ENCODE results near the gene CST1.
"Not testable (repeated sequence)": the region's sequence is repeated elsewhere in the genome, so short reads cannot be mapped to it uniquely, and the experiment has no call there.

The CST1 gene

DNA sequence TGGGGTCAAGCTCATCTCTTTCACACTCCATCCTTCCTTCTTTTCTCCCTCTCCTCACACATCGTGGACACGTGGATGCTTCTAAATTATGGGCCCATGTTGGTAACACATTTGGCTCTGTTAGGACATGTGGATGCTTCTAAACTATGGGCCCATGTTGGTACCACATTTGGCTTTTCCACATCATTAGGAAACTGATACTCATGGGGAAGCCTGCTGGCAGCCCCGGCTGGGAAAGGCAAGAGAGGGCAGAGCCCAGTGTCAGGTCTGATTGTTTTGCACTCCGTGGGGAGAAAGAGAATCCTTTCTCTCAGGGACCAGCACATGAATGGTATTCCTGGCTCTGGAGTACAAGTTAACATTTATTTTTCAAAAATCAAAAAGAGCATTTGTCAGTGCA lies 4.0 kb upstream of the CST1 start:
- DNase-seq (ENCODE audit: low spot score), result no peak

DNA sequence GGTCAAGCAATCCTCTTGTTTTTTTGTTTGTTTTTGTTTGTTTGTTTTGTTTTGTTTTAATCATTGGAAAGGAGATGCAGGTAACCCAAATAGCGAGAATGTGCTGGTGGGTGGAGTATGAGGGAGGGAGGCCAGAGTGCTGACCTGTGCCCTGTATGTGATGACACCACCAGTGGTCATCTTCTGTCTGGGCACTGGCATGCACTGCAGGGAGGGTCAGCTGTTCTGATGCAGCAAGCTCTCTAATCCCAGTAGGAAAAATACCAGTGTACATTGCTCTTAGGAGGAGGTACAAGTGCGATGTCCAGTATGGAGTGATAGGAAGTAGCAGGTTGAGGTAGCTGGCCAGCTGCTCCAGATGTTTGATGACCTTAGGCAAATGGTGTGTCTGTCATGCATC lies 2.9 kb upstream of the CST1 start:
- DNase-seq (ENCODE audit: low spot score), result no peak

DNA sequence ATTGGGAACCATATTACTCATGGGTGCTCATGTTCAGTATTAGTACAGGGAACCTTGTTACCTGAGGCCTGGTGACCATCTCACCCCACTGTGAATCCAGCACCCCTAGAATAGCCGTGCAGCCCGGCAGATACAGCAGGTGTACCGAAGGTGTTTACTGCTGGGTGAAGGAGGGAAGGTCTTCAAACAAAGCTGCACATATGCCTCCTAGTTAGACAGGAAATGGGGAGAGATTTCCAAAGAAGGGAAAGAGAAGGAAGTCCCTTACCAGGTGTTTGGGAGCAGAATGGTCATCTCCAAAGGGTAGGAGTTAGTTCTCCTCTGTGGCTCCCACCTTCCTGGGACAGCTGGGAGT lies 2.4 kb upstream of the CST1 start:
- no peak for DNase-seq (ENCODE audit: low spot score)

- no peak for DNase-seq (ENCODE audit: low spot score)
Measured at GRCh38 chr20:23752481-23753193, 1.9 kb upstream of the CST1 start.

GRCh38 chr20:23752019-23752418 lies 1.3 kb upstream of the CST1 start:
- no peak for DNase-seq (ENCODE audit: low spot score)

- DNase-seq (ENCODE audit: low spot score), result no peak
Measured at GRCh38 chr20:23749746-23750145, 989 bp downstream of the CST1 start.

DNA sequence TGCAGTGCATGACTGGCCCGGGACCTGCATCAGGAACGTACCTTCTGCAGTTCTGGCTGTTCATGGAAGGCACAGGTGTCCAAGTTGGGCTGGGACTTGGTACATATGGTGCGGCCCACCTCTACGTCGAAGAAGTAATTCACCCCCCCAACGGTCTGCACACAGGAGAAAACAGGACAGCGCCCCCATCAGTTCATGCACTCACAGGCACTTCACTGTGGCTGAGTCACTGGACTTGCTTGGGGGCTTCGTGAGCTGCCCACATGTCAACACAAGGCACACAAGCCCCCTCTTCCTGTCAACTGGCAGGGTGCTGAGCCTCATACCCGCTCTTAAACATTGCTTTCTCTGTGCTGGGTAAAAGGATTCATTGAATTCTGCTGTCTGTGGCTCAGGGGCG lies 1.8 kb downstream of the CST1 start:
- DNase-seq (ENCODE audit: low spot score), result not testable (repeated sequence)

DNA sequence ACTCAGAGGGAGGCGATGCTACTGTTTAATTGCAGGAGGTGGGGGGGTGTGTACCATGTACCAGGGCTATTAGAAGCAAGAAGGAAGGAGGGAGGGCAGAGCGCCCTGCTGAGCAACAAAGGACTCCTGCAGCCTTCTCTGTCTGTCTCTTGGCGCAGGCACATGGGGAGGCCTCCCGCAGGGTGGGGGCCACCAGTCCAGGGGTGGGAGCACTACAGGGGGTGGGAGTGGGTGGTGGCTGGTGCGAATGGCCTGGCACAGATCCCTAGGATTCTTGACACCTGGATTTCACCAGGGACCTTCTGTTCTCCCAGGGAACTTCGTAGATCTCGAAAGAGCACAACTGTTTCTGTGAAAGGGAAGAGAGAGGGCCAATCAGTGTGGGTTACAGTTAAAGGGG lies 3.2 kb downstream of the CST1 start:
- DNase-seq (ENCODE audit: low spot score), result not testable (repeated sequence)

GRCh38 chr20:23747092-23747491 lies 3.6 kb downstream of the CST1 start:
- not testable (repeated sequence) for DNase-seq (ENCODE audit: low spot score)

GRCh38 chr20:23746321-23746720 lies 4.4 kb downstream of the CST1 start:
- no peak for DNase-seq (ENCODE audit: low spot score)

DNA sequence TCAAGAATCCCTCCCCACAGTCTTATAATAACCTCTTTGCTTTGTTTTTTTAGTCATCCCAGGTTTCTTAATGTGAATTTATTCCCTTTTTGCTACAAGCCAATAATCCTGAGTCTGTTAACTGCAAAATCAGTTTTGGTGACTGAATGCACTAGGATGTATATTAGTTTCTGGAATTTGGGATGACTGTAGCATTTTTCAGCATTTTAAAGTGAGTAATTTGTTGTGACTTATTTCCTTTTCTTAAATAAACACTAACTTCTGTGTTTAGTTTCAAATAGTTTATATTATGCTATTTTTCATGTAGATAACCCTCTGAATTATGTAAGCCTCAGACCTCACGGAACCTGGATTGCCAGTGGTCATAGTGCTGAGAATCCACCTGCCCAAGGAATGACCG lies 5.5 kb downstream of the CST1 start:
- no peak for DNase-seq (ENCODE audit: low spot score)

DNA sequence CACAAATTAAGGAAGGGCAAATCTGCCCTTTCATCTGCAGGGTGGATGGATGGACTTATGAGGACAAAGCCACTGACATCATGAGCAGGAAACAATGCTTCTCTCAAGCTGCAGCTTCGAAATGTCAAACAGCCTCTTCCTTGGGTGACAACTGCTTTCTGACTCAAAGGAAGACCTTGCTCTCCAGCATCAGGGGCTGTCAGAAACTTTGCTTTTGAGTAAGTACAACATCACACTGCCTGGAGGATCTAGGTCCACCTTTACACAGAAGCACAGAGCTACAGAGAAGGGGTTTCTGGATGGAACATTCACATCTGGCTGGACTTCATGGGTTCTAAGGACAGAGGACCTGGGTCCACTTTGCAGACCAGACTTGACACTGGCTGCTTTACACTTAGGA lies 5.9 kb downstream of the CST1 start:
- DNase-seq (ENCODE audit: low spot score), result no peak

GRCh38 chr20:23735391-23735790 lies 15.3 kb downstream of the CST1 start:
- DNase-seq (ENCODE audit: low spot score), result not testable (repeated sequence)

DNA sequence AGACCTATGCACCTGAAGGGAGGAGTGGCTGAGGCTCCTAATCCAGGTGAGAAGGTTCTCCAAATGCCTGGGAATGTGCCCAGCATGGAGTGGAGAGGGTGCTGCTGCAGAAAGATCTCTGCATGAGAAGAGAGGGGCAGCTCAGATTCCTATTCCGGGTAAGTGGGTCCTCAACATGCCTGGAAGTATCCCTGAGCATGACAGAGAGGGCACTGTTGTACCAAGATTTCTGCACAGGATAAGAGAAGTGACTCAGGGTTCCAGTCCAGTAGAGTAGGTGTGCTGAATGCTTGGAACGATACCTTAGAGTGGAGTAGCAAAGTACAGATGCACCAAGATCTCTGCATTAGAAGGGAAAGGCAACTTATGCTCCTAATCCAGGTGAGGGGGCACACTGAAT lies 15.8 kb downstream of the CST1 start:
- not testable (repeated sequence) for DNase-seq (ENCODE audit: low spot score)

DNA sequence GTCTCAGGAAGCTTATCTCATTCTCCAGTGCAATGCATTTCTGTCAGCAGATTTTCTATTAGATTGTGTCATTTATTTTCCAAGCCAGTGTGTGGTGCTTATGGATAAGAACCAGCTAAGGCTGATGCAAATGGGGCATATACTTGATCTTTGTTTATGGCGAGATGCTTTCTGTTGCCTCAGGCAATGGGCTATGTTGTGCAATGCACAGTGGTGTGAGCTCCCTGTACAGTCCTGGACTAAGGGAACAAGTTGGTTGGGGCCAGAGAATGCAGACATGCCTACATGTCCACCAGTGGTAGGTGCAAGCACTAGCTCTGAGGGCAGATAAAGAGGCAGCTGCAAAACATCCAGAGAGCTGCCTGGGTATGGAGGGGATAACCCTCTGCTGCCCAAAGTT lies 16.3 kb downstream of the CST1 start:
- not testable (repeated sequence) for DNase-seq (ENCODE audit: low spot score)

DNA sequence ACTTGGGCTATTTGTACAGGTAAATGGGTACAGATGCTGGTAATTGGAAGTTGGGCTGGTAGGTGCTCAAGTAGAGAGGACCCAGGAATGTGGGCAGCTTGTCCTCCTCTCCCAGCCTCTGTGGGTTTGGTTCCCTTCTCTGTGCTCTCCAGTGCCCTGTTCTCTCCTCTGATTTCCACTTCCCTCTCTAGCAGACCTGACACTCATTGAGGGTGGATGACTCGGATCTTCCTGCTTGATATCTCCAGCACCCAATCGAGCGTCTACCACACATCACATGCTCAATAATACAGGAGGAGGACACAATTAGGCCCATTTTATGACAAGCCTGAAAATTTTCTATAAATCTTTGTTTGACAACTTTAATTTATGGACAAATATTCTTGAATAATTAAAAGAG lies 23.7 kb downstream of the CST1 start:
- DNase-seq (ENCODE audit: low spot score), result no peak

DNA sequence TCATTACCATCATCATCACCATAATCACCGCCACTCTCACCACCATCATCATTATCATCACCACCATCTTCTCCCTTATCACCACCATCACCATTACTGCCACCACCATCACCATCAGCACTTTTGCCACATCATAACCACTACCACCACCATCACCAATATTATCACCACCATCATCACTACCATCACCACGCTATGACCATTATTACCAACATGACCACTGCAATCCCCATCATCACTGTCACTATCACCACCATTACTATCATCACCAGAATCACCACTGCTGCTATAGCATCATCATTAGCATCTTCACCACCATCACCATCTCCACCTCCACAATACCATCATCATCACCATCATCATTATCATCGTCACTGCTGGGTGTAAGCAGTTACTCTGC lies 25.6 kb downstream of the CST1 start:
- no peak for DNase-seq (ENCODE audit: low spot score)

GRCh38 chr20:23723659-23724307 lies 27.0 kb downstream of the CST1 start:
- not testable (repeated sequence) for DNase-seq (ENCODE audit: low spot score)

DNA sequence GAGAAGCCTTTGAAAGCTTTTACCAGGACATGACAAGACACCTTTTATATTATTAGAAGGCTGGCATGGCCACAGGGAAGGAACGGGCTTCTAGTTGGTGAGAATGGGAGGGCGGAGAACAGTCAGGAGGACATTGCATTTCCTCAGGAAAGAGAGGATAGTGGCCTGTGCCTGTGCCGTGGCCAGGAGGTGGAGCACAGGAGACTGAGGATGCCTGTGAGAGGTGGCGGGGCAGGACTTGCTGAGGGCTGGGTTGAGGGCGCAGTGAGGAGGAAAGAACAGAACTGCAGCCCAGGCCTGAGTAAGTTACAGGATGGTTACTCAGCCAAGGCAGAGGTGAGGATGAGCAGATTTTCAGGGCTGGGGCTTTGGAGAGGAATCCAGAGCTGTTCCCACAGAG lies 27.9 kb downstream of the CST1 start:
- DNase-seq (ENCODE audit: low spot score), result not testable (repeated sequence)

- no peak for DNase-seq (ENCODE audit: low spot score)
Measured at GRCh38 chr20:23721962-23722361, 28.8 kb downstream of the CST1 start.

GRCh38 chr20:23719351-23719750 lies 31.4 kb downstream of the CST1 start:
- not testable (repeated sequence) for DNase-seq (ENCODE audit: low spot score)

- not testable (repeated sequence) for DNase-seq (ENCODE audit: low spot score)
Measured at GRCh38 chr20:23711778-23712177, 39.0 kb downstream of the CST1 start.

- DNase-seq (ENCODE audit: low spot score), result no peak
Measured at GRCh38 chr20:23710771-23711170, 40.0 kb downstream of the CST1 start.

DNA sequence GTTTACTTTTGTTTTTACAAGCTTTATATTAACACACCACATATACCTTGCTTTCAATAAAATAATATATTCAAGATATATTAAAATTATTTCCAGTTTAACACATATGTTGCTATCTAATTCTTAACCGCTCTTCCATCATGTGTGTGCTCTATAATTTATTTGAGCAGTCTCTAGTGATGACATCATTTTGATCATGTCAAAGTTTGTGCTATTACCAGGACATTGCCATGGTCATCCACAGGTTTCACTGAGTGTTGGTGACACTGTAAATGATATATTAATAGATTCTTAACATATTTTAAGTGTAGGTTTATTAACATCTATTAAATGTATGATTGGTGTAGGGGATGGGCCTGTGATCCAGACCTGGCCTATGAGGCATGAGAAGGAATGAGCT lies 44.8 kb downstream of the CST1 start:
- no peak for DNase-seq (ENCODE audit: low spot score)
